Lung (tissue), 12 donors: ENCODE measurements around the gene P2RY6. TPM values are rescaled to one million over a fixed set of nuclear protein-coding genes. Genes with fewer than 3 reads are reported as not detected.
"Not testable (repeated sequence)": the region's sequence is repeated elsewhere in the genome, so short reads cannot be mapped to it uniquely, and the experiment has no call there.

Source experiments
- ATAC-seq: fragments of 200-7000 bp; cut with Tn5 transposase; one replicate; pipeline ENCODE4 v1.9.1; 2020; ENCODE audit warnings: moderate number of reproducible peaks; ENCODE audit not compliant: insufficient read depth, low FRiP score
- DNase-seq, 3 donors: peaks; one replicate each; pipeline ENCODE4 v3.0.0-alpha.2; 2013 to 2017
- H3K27ac ChIP-seq, 2 donors: one replicate each; pipeline ENCODE4 v1.5.1; 2013; ENCODE audit warnings: mild to moderate bottlenecking in 2 of 2, moderate library complexity in 2 of 2, control low read depth in 1 of 2, inconsistent platforms in 1 of 2, low read depth in 1 of 2, low read length in 1 of 2
- H3K27me3 ChIP-seq, 3 donors: one replicate each; pipeline ENCODE4 v1.5.1; 2013; ENCODE audit warnings: low read length in 2 of 3; ENCODE audit not compliant: control insufficient read depth in 3 of 3, insufficient read depth in 3 of 3
- H3K36me3 ChIP-seq, 4 donors: one replicate each; pipeline ENCODE4 v1.5.1; 2013; ENCODE audit warnings: low read length in 4 of 4, mild to moderate bottlenecking in 1 of 4, moderate library complexity in 1 of 4; ENCODE audit not compliant: control insufficient read depth in 4 of 4, insufficient read depth in 4 of 4
- H3K4me1 ChIP-seq, 5 donors: one replicate each; pipeline ENCODE4 v1.5.1; 2013; ENCODE audit warnings: low read length in 5 of 5, mild to moderate bottlenecking in 2 of 5, moderate library complexity in 1 of 5; ENCODE audit not compliant: control insufficient read depth in 5 of 5, insufficient read depth in 5 of 5
- H3K4me3 ChIP-seq: one replicate; pipeline ENCODE4 v1.5.1; 2013; ENCODE audit warnings: mild to moderate bottlenecking, control low read depth, moderate library complexity
- H3K9ac ChIP-seq, 2 donors: one replicate each; pipeline ENCODE4 v1.5.1; 2013; ENCODE audit warnings: low read length in 2 of 2, control low read depth in 1 of 2; ENCODE audit not compliant: insufficient read depth in 1 of 2
- H3K9me3 ChIP-seq, 4 donors: one replicate each; pipeline ENCODE4 v1.5.1; 2013; ENCODE audit warnings: low read length in 3 of 4, mild to moderate bottlenecking in 1 of 4, moderate library complexity in 1 of 4; ENCODE audit not compliant: control insufficient read depth in 4 of 4, insufficient read depth in 3 of 4
- WGBS, 2 donors: extraction: QIAGEN DNeasy Blood & Tissue Kit; methylation state at CpG; one replicate each; pipeline ENCODE4 v1.1.7; 2013; 5-methylcytosine and 5-hydroxymethylcytosine counted together
- polyA plus RNA-seq, 2 donors: library from polyadenylated mRNA; stranded (reverse); fragments of 200-250 nt; gene quantifications; one replicate each; pipeline ENCODE4 v1.2.1, GENCODE V29; 2013
- total RNA-seq, 2 donors: library from RNA; depleted of rRNA in 1 of 2; stranded (reverse); fragments of >200 nt in 1 of 2; gene quantifications; one replicate each; pipeline ENCODE4 v1.2.1, GENCODE V29; 2014 to 2021
- TF ChIP-seq, protein P1 (sequence below): IDR thresholded peaks from 2 replicates; pipeline ENCODE4 v1.5.1; 2012; ENCODE audit warnings: mild to moderate bottlenecking; ENCODE audit errors: control extremely low read depth, extremely low read depth
- donor health status: control.
- donor health status: control.
- donor health status: Bipolar disorder and iron deficiency.
- donor health status: healthy.
- donor health status: DM: yes; HTN: yes; CAD: no.

The P2RY6 gene
- total and polyA plus RNA-seq, 4 donors, result 3.0 to 13.0 (median 3.6) TPM

DNA sequence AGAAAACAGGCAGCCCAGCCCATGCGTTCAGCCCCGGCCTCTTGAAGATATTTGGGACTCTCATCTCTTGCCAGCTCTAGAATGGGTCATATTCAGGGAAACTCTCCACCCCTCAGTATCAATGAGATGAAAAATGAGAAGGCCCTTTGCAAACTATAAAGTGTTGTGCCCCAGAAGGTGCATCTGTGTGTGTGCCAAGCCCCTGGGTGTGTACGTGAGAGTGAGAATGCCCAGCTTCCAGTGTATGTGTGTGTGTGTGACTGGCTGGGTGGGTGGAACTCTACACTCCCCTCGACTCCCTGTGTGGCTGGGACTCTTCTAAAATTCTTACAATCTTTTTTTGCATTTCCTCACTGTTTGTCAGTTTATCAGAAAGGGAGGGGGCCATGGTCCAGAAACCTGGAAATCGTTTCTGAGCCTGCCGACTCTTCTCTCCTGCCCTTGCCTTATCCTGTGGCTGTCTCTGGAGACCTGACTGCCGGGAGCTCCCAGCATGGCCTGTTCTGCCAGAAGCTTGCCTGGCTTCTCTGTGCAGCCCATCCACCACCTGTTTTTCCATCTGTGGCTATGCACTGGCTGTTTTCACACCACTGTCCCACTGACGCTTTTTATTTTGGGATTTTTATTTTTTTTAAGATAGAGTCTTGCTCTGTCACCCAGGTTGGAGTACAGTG lies 1.2 kb downstream of the P2RY6 start:
- H3K9ac ChIP-seq, result no peak overlapping the region
- 66 to 79% methylated on average over 8 of the region's 8 CpGs for WGBS, 2 donors
- ATAC-seq (no peak), DNase-seq (peak in 1 of 3 donors; percentile 18)
- no peaks in the 10 kb centered on the region for H3K27me3 ChIP-seq
- no peaks in the 10 kb centered on the region for H3K36me3 ChIP-seq
- H3K9me3 ChIP-seq, result no peaks in the 10 kb centered on the region
- H3K4me1 ChIP-seq, result peaks cover 0 to 18% (median 0%) of the 10 kb centered on the region in 5 donors
- no peak overlapping the region for H3K4me3 ChIP-seq
- TF ChIP-seq, protein P1, sequence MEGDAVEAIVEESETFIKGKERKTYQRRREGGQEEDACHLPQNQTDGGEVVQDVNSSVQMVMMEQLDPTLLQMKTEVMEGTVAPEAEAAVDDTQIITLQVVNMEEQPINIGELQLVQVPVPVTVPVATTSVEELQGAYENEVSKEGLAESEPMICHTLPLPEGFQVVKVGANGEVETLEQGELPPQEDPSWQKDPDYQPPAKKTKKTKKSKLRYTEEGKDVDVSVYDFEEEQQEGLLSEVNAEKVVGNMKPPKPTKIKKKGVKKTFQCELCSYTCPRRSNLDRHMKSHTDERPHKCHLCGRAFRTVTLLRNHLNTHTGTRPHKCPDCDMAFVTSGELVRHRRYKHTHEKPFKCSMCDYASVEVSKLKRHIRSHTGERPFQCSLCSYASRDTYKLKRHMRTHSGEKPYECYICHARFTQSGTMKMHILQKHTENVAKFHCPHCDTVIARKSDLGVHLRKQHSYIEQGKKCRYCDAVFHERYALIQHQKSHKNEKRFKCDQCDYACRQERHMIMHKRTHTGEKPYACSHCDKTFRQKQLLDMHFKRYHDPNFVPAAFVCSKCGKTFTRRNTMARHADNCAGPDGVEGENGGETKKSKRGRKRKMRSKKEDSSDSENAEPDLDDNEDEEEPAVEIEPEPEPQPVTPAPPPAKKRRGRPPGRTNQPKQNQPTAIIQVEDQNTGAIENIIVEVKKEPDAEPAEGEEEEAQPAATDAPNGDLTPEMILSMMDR, result no peak
- H3K27ac ChIP-seq, result no peak overlapping the region

DNA sequence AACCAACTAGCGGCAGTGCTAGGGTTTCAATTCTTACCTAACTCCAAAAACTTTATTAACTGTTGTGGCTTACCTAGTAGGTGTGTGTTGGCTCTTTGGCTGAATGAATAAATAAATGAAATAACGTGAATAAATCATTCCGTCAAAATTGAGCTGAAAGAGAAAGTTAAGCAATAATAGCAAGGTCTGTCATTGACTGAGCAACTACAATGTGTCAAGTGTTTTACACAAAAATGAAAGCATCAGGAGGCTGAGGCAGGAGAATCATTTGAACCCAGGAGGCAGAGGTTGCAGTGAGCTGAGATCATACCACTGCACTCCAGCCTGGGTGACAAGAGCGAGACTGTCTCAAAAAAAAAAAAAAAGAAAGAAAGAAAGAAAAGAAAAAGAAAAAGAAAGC lies 2.1 kb downstream of the P2RY6 start:
- not testable (repeated sequence) for H3K27me3 ChIP-seq, H3K9me3 ChIP-seq, DNase-seq, H3K36me3 ChIP-seq, H3K27ac ChIP-seq, H3K9ac ChIP-seq, H3K4me3 ChIP-seq, ATAC-seq
- 82 to 97% methylated on average over 4 of the region's 4 CpGs for WGBS, 2 donors
- H3K4me1 ChIP-seq, result peaks cover 0 to 11% (median 0%) of the 10 kb centered on the region in 5 donors

DNA sequence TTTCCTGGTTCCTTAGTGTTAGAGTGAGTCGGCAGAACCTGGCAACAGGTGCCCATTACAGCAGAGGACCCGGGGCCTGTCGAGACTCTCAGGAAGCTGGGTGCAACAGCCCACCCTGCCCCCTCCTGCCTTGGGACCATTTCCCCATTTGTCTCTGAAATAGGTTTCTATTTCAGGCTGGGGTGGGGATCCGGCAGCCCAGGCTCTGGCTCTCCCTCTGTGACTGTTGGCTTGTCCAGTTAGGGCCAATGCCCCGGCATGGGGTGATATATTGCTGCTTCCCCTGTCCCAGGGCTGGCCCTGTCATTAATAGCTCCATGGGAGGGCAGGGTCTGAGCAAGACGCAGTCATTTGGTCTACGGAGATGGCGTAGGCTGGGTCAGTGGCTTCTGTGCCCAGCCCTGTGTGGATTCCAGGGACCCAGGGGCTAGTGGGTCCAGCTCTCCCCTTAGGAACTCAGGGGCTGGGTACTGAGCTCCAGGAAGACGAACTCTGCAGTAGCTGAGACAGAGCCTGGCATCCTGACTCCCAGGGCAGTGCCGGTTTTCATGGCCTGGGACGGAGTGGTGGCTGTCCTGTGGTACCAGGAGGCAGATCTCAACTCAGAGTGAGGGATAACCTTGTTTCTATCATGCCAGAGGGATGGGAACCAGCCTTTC lies 2.7 kb downstream of the P2RY6 start:
- no peaks in the 10 kb centered on the region for H3K36me3 ChIP-seq
- no peak overlapping the region for H3K9ac ChIP-seq
- no peak overlapping the region for H3K4me3 ChIP-seq
- ATAC-seq, result no peak
- TF ChIP-seq, protein P1, result no peak
- WGBS, 2 donors, result 67 to 78% methylated on average over 11 of the region's 11 CpGs
- peaks cover 0 to 7% (median 0%) of the 10 kb centered on the region in 5 donors for H3K4me1 ChIP-seq
- H3K27ac ChIP-seq, result no peak overlapping the region
- DNase-seq, result no peak
- no peaks in the 10 kb centered on the region for H3K9me3 ChIP-seq
- H3K27me3 ChIP-seq, result no peaks in the 10 kb centered on the region

DNA sequence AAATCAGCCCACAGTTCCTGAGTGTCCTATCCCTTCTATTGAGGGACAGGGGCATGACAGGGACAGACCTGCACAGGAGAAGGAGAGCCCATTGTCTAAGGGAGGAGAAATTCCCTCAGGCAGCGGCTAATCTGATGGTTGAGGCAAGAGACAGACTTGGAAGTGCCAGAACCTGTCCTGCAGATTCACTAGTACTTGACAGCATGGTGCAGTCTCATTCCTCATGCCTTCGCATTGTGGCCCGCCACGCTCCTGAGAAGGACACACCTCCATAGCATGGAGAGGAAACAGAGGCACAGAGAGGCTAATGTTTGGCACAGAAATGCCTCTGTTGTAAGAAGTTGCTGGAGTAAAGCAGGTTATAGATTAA lies 3.2 kb downstream of the P2RY6 start:
- TF ChIP-seq, protein P1, result no peak
- H3K36me3 ChIP-seq, result no peaks in the 10 kb centered on the region
- DNase-seq, result no peak
- H3K9ac ChIP-seq, result no peak overlapping the region
- no peak overlapping the region for H3K27ac ChIP-seq
- H3K9me3 ChIP-seq, result no peaks in the 10 kb centered on the region
- H3K4me1 ChIP-seq, result peaks cover 0 to 7% (median 0%) of the 10 kb centered on the region in 5 donors
- no peak overlapping the region for H3K4me3 ChIP-seq
- no peaks in the 10 kb centered on the region for H3K27me3 ChIP-seq
- 92 to 97% methylated on average over 4 of the region's 4 CpGs for WGBS, 2 donors
- ATAC-seq, result no peak
